ENCODE measurements around the gene SELENON. TPM values are rescaled to one million over a fixed set of nuclear protein-coding genes. Genes with fewer than 3 reads are reported as not detected.

The SELENON gene
- total RNA-seq, 1 donor from 2014 or later: 64.1 TPM

- H3K27me3 Mint-ChIP-seq (ENCODE audit: low read depth, unreplicated experiment): peaks cover 20% of the 10 kb centered on the region
- Histone ChIP-seq H3K36me3 (ENCODE audit: insufficient read depth, low read length) (no peaks in the 10 kb centered on the region), H2AFZ (ENCODE audit: low read depth, low read length) (no peak overlapping the region), H4K20me1 (ENCODE audit: insufficient read depth, low read length) (no peaks in the 10 kb centered on the region), H3K27ac (ENCODE audit: low read depth, low read length) (no peak overlapping the region), H3K4me3 (ENCODE audit: insufficient read depth, low read depth, low read length) (no peak overlapping the region), H3K9me3 (ENCODE audit: insufficient read depth, low read depth, low read length) (no peaks in the 10 kb centered on the region), H3K27me3 (ENCODE audit: insufficient read depth, low read length) (no peaks in the 10 kb centered on the region), H3K4me1 (ENCODE audit: insufficient read depth, low read length) (peaks cover 14% of the 10 kb centered on the region), H3K4me2 (ENCODE audit: low read length) (no peak overlapping the region), H3K9ac (ENCODE audit: low read length) (no peak overlapping the region), H3K79me2 (ENCODE audit: insufficient read depth, low read length) (no peaks in the 10 kb centered on the region)
- no peak overlapping the region for H3K27ac Mint-ChIP-seq (ENCODE audit: unreplicated experiment)
- no peak for DNase-seq (ENCODE audit: low read depth)
- H3K36me3 Mint-ChIP-seq (ENCODE audit: low read depth, unreplicated experiment): no peaks in the 10 kb centered on the region
- TF ChIP-seq EZH2 (IDR thresholded peaks at IDR 0.05; ENCODE audit: insufficient read depth, low read length): no peak
- TF ChIP-seq CTCF (IDR thresholded peaks at IDR 0.05; ENCODE audit: insufficient read depth, low read depth, low read length): no peak
- H3K4me3 Mint-ChIP-seq (ENCODE audit: unreplicated experiment): no peak overlapping the region
- no peak for FAIRE-seq
- no peaks in the 10 kb centered on the region for H3K9me3 Mint-ChIP-seq (ENCODE audit: unreplicated experiment)
- peaks cover 15% of the 10 kb centered on the region for H3K4me1 Mint-ChIP-seq (ENCODE audit: low read depth, unreplicated experiment)
These were observed 15.4 kb upstream of the SELENON start for GRCh38 chr1:25784575-25785051.

GRCh38 chr1:25785333-25786067, 14.5 kb upstream of the SELENON start:
- Histone ChIP-seq H2AFZ (ENCODE audit: low read depth, low read length) (no peak overlapping the region), H3K9ac (ENCODE audit: low read length) (no peak overlapping the region), H3K4me3 (ENCODE audit: insufficient read depth, low read depth, low read length) (no peak overlapping the region), H3K4me1 (ENCODE audit: insufficient read depth, low read length) (peaks cover 14% of the 10 kb centered on the region), H3K36me3 (ENCODE audit: insufficient read depth, low read length) (no peaks in the 10 kb centered on the region), H4K20me1 (ENCODE audit: insufficient read depth, low read length) (no peaks in the 10 kb centered on the region), H3K27me3 (ENCODE audit: insufficient read depth, low read length) (no peaks in the 10 kb centered on the region), H3K9me3 (ENCODE audit: insufficient read depth, low read depth, low read length) (no peaks in the 10 kb centered on the region), H3K27ac (ENCODE audit: low read depth, low read length) (no peak overlapping the region), H3K4me2 (ENCODE audit: low read length) (no peak overlapping the region), H3K79me2 (ENCODE audit: insufficient read depth, low read length) (no peaks in the 10 kb centered on the region)
- no peak for TF ChIP-seq CTCF (IDR thresholded peaks at IDR 0.05; ENCODE audit: insufficient read depth, low read depth, low read length)
- TF ChIP-seq EZH2 (IDR thresholded peaks at IDR 0.05; ENCODE audit: insufficient read depth, low read length): no peak
- Mint-ChIP-seq H3K27ac (ENCODE audit: unreplicated experiment) (no peak overlapping the region), H3K4me1 (ENCODE audit: low read depth, unreplicated experiment) (peaks cover 12% of the 10 kb centered on the region), H3K4me3 (ENCODE audit: unreplicated experiment) (no peak overlapping the region), H3K36me3 (ENCODE audit: low read depth, unreplicated experiment) (no peaks in the 10 kb centered on the region), H3K9me3 (ENCODE audit: unreplicated experiment) (no peaks in the 10 kb centered on the region), H3K27me3 (ENCODE audit: low read depth, unreplicated experiment) (peaks cover 20% of the 10 kb centered on the region)
- FAIRE-seq (no peak), DNase-seq (ENCODE audit: low read depth) (no peak)
